ENCODE data around the gene CALN1. TPM values are rescaled to one million over a fixed set of nuclear protein-coding genes. Genes with fewer than 3 reads are reported as not detected.

The CALN1 gene
- total RNA-seq, 4 donors from 2014 or later, result under 0.01 to 0.33 (median 0.10) TPM; not detected in 1

GRCh38 chr7:71970725-71971124 lies 441.4 kb downstream of the CALN1 start:
- Histone ChIP-seq H3K4me1 (no peaks in the 10 kb centered on the region), H3K36me3 (no peaks in the 10 kb centered on the region), H3K27ac (no peak overlapping the region), H3K4me3 (replicated peaks in 1 of 3) (no peak overlapping the region), H3K9me3 (no peaks in the 10 kb centered on the region), H3K27me3 (no peaks in the 10 kb centered on the region)
- intact Hi-C loops (cut with DNase I), result no loop called here
- 67 to 86% methylated on average over 3 of the region's 3 CpGs for WGBS, 2 donors
- TF ChIP-seq CTCF (IDR thresholded peaks at IDR 0.05), result no peak
- no peak for TF ChIP-seq POLR2A (IDR thresholded peaks at IDR 0.05)
- DNase-seq, result no peak

- no peak for TF ChIP-seq POLR2A (IDR thresholded peaks at IDR 0.05)
- no peak for TF ChIP-seq CTCF (IDR thresholded peaks at IDR 0.05)
- H3K36me3 ChIP-seq, result no peaks in the 10 kb centered on the region
- intact Hi-C loops (cut with DNase I), result no loop called here
Measured at GRCh38 chr7:71962636-71963035, 449.5 kb downstream of the CALN1 start.

GRCh38 chr7:71961283-71961682 lies 450.9 kb downstream of the CALN1 start:
- Histone ChIP-seq H3K4me3 (replicated peaks in 1 of 3) (no peak overlapping the region), H3K4me1 (no peaks in the 10 kb centered on the region), H3K36me3 (no peaks in the 10 kb centered on the region), H3K27ac (no peak overlapping the region), H3K9me3 (no peaks in the 10 kb centered on the region), H3K27me3 (no peaks in the 10 kb centered on the region)
- 79 to 86% methylated on average over 4 of the region's 4 CpGs for WGBS, 2 donors
- intact Hi-C loops (cut with DNase I), result no loop called here
- TF ChIP-seq CTCF (IDR thresholded peaks at IDR 0.05) (no peak), POLR2A (IDR thresholded peaks at IDR 0.05) (no peak)
- no peak for DNase-seq

More at GRCh38 chr7:71962636-71963035, 449.5 kb downstream of the CALN1 start:
- no peaks in the 10 kb centered on the region for H3K27me3 ChIP-seq
- WGBS, 2 donors, result 90 to 96% methylated on average over 3 of the region's 3 CpGs
- no peak for DNase-seq
- H3K4me1 ChIP-seq, result no peaks in the 10 kb centered on the region
- H3K9me3 ChIP-seq, result no peaks in the 10 kb centered on the region
- H3K4me3 ChIP-seq (replicated peaks in 1 of 3), result no peak overlapping the region
- H3K27ac ChIP-seq, result no peak overlapping the region

- H3K27me3 ChIP-seq, result no peaks in the 10 kb centered on the region
- H3K27ac ChIP-seq, result no peak overlapping the region
- intact Hi-C loops (cut with DNase I), result no loop called here
- H3K4me3 ChIP-seq (replicated peaks in 1 of 3), result no peak overlapping the region
- H3K4me1 ChIP-seq, result no peaks in the 10 kb centered on the region
- H3K9me3 ChIP-seq, result no peaks in the 10 kb centered on the region
- 89 to 94% methylated on average over 17 of the region's 17 CpGs for WGBS, 2 donors
- no peak for DNase-seq
- no peaks in the 10 kb centered on the region for H3K36me3 ChIP-seq
- TF ChIP-seq CTCF (IDR thresholded peaks at IDR 0.05) (no peak), POLR2A (IDR thresholded peaks at IDR 0.05) (no peak)
Measured at GRCh38 chr7:71942115-71942514, 470.0 kb downstream of the CALN1 start.

- Histone ChIP-seq H3K4me3 (replicated peaks in 1 of 3) (no peak overlapping the region), H3K36me3 (no peaks in the 10 kb centered on the region), H3K27ac (no peak overlapping the region), H3K4me1 (no peaks in the 10 kb centered on the region), H3K27me3 (no peaks in the 10 kb centered on the region), H3K9me3 (no peaks in the 10 kb centered on the region)
- DNase-seq, result no peak
- intact Hi-C loops (cut with DNase I), result no loop called here
- 76 to 80% methylated on average over 4 of the region's 4 CpGs for WGBS, 2 donors
- TF ChIP-seq POLR2A (IDR thresholded peaks at IDR 0.05) (no peak), CTCF (IDR thresholded peaks at IDR 0.05) (no peak)
Measured at GRCh38 chr7:71937840-71938371, 474.2 kb downstream of the CALN1 start.
